Adrenal gland (tissue), 12 donors: Measurements from ENCODE around the gene CRIP1. TPM values are rescaled to one million over a fixed set of nuclear protein-coding genes. Genes with fewer than 3 reads are reported as not detected.

Experiments
- DNase-seq, 7 donors: peaks; one replicate each; pipeline ENCODE4 v3.0.0-alpha.2; 2019 to 2020
- H3K27ac ChIP-seq, 5 donors: fragments of 200-600 bp; sonication (generic) in 4 of 5; 1 replicate in 3 of 5; 2 replicates in 2 of 5; pipeline versions ENCODE4 v1.5.1 to v1.8.0; 2016 to 2020; ENCODE audit warnings: mild to moderate bottlenecking in 1 of 5
- H3K27me3 ChIP-seq: fragments of 200-600 bp; 2 replicates; pipeline ENCODE4 v1.8.0; 2021
- H3K36me3 ChIP-seq, 2 donors: fragments of 200-600 bp; replicated peaks in 1 of 2; 1 replicate in 1 of 2; 2 replicates in 1 of 2; pipeline versions ENCODE4 v1.5.1 to v1.8.0; 2018 to 2022
- H3K4me1 ChIP-seq, 2 donors: fragments of 200-600 bp; replicated peaks in 1 of 2; 1 replicate in 1 of 2; 2 replicates in 1 of 2; pipeline versions ENCODE4 v1.5.1 to v1.8.0; 2018 to 2021
- H3K4me3 ChIP-seq, 4 donors: fragments of 200-600 bp; sonication (generic) in 3 of 4; one replicate each; pipeline ENCODE4 v1.5.1; 2016 to 2018
- H3K9me3 ChIP-seq, 3 donors: fragments of 200-600 bp; sonication (generic) in 1 of 3; replicated peaks in 1 of 3; 1 replicate in 2 of 3; 2 replicates in 1 of 3; pipeline versions ENCODE4 v1.5.1 to v1.8.0; 2016 to 2021
- CTCF ChIP-seq, 6 experiments: fragments of 450-650 bp in 4 of 6; fragments of 200-600 bp in 2 of 6; sonication (generic) in 1 of 6; IDR thresholded peaks; 1 replicate in 5 of 6; 2 replicates in 1 of 6; pipeline versions ENCODE4 v1.5.1 to v1.8.0; 2016 to 2021; ENCODE audit warnings: antibody characterized with exemption in 6 of 6, mild to moderate bottlenecking in 2 of 6, moderate library complexity in 1 of 6
- POLR2A ChIP-seq, 2 donors: fragments of 450-650 bp; IDR thresholded peaks; one replicate each; pipeline ENCODE4 v1.6.1; 2017; ENCODE audit warnings: antibody characterized with exemption in 2 of 2, mild to moderate bottlenecking in 2 of 2, moderate library complexity in 1 of 2
- WGBS, 4 donors: extraction: QIAGEN DNeasy Blood & Tissue Kit in 2 of 4; methylation state at CpG; one replicate each; pipeline versions ENCODE4 v1.1.5 to v1.1.7; 2013 to 2017; 5-methylcytosine and 5-hydroxymethylcytosine counted together
- intact Hi-C, 2 donors: fragments of 100-400 bp; cut with DNase I; formaldehyde crosslinking; loops; one replicate each; pipeline versions ENCODE4 v1.14.1 to v1.15.0; 2022 to 2023
- polyA plus RNA-seq, 3 donors: library from polyadenylated mRNA; stranded (reverse); fragments of 200-250 nt in 2 of 3; fragments of 350-450 nt in 1 of 3; fragmentation: Illumina TruSeq in 1 of 3; extraction: RNeasy Lipid Tissue Mini Kit (QIAGEN cat#74804) in 1 of 3; gene quantifications; one replicate each; pipeline ENCODE4 v1.2.3, GENCODE V29; 2013 to 2014
- total RNA-seq, 9 donors: library from RNA; depleted of rRNA in 4 of 9; stranded (reverse); fragments of >200 nt in 4 of 9; fragments of 120-200 nt in 1 of 9; fragmentation: NEBNext Ultra II Directional in 1 of 9; extraction: Animal tissue kit (Norgen Biotek cat#: 25700) in 1 of 9; gene quantifications; one replicate each; pipeline versions ENCODE4 v1.1.0 to v1.2.4, GENCODE V29; 2013 to 2023
- donor health status: healthy with polysubstance abuse.
- donor health status: Bipolar disorder and iron deficiency.
- donor health status: DM: yes; HTN: yes; CAD: no.
- donor health status: DM: no; HTN: no; CAD: no.
- donor health status: DM: no; HTN: no; CAD: no.
- donor health status: DM: yes; HTN: yes; CAD: no.

Gene CRIP1
- total and polyA plus RNA-seq, 12 donors: 1.9 to 157 (median 9.3) TPM

- H3K36me3 ChIP-seq: peaks cover 0 to 5% of the 10 kb centered on the region in 2 donors
- intact Hi-C loops: no loop called here
- DNase-seq: peak; percentile 75 to 95 (median 86)
- peak overlapping the region in 2 of 5 donors; percentile 75 to 87 for H3K27ac ChIP-seq
- no peaks in the 10 kb centered on the region for H3K9me3 ChIP-seq
- TF ChIP-seq POLR2A (IDR thresholded peaks at IDR 0.05): no peak
- TF ChIP-seq CTCF (IDR thresholded peaks at IDR 0.05): no peak
- WGBS, 4 donors: 7 to 28% (median 9%) methylated on average over 12 to 60 of the region's 60 CpGs
- H3K27me3 ChIP-seq: no peaks in the 10 kb centered on the region
- H3K4me1 ChIP-seq: peaks cover 6 to 51% of the 10 kb centered on the region in 2 donors
- H3K4me3 ChIP-seq: peak overlapping the region in 2 of 4 donors; percentile 37 to 76
Measured at GRCh38 chr14:105473677-105474482, 12.8 kb upstream of the CRIP1 start.

DNA sequence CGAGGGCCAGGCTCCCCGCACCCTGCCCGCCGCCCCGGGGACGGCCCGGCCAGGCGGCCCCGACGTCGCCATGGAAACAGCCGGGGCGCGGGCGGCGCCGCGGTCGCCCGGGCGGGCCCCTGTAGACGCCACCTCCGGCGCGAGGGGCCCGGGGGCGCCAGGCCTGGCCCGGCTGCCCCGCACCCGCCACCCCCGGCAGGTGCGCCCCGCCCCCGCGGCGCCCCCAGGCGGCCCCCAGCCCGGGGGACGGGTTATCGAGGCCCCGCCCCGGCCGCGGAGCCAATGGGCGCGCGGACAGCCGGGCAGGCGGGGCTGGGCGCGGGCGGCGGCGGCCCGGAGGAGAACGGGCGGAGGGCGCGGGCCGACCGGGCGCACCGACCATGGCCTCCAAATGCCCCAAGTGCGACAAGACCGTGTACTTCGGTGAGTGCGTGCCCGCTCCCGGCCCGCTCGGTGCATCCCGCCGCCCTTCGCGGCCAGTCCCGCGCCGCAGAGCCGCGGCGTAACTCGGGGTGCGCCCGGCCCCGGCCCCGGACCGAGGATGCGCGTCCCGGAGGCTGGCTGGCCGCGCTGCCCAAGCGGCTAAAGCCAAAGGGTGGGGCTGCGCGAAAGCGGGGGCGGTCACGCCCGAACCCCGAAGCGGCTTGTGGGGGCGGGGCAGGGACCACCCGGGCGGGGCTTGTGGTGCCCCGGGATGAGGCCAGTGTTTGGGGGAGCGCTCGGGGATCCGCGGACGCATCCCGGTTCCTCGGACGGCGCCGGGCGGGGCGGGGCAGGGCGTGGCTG, 12.0 kb upstream of the CRIP1 start, which contains the start of gene CRIP2:
Gene CRIP2 (plus strand): TSS at position 339 of the 786 bp plus-strand sequence. CDS start 42 bp downstream, at position 381.
- intact Hi-C loops: no loop called here
- no peak for DNase-seq
- TF ChIP-seq POLR2A (IDR thresholded peaks at IDR 0.05) (peak in 1 of 2 donors; percentile 17), CTCF (IDR thresholded peaks at IDR 0.05) (no peak)
- Histone ChIP-seq H3K27ac (peak within 1 kb of the TSS in 4 of 5 donors; percentile 28 to 87 (median 58)), H3K36me3 (peaks cover 0 to 5% of the 10 kb centered on the region in 2 donors), H3K4me3 (peak within 1 kb of the TSS in 2 of 4 donors; percentile 37 to 77), H3K27me3 (no peaks in the 10 kb centered on the region), H3K9me3 (no peaks in the 10 kb centered on the region), H3K4me1 (peaks cover 6 to 48% of the 10 kb centered on the region in 2 donors)
- WGBS, 4 donors: 0% methylated on average over 19 to 118 of the region's 118 CpGs; no CpG with 5 or more reads in 1 of the 4 donors

GRCh38 chr14:105475269-105476096, 11.2 kb upstream of the CRIP1 start:
- Histone ChIP-seq H3K9me3 (no peaks in the 10 kb centered on the region), H3K27me3 (no peaks in the 10 kb centered on the region), H3K4me1 (peaks cover 6 to 50% of the 10 kb centered on the region in 2 donors), H3K36me3 (peaks cover 0 to 3% of the 10 kb centered on the region in 2 donors), H3K4me3 (peak overlapping the region in 2 of 4 donors; percentile 2 to 77), H3K27ac (peak overlapping the region in 4 of 5 donors; percentile 28 to 87 (median 58))
- no peak for TF ChIP-seq CTCF (IDR thresholded peaks at IDR 0.05)
- no peak for TF ChIP-seq POLR2A (IDR thresholded peaks at IDR 0.05)
- intact Hi-C loops: no loop called here
- WGBS, 4 donors: 0 to 18% (median 15%) methylated on average over 1 to 48 of the region's 48 CpGs
- DNase-seq: peak in 1 of 7 donors; percentile 48
